Measurements from ENCODE around the gene WIPI1. TPM values are rescaled to one million over a fixed set of nuclear protein-coding genes. Genes with fewer than 3 reads are reported as not detected.

WIPI1 gene
- total and polyA plus RNA-seq, 2 of the 13 experiments (the other 11 are each of a cell fraction or from before 2014, with no cell fraction given), result 29.4 to 141 TPM

GRCh38 chr17:68378268-68379176, 78.8 kb downstream of the WIPI1 start (continued):
- TF ChIP-seq, protein P1, sequence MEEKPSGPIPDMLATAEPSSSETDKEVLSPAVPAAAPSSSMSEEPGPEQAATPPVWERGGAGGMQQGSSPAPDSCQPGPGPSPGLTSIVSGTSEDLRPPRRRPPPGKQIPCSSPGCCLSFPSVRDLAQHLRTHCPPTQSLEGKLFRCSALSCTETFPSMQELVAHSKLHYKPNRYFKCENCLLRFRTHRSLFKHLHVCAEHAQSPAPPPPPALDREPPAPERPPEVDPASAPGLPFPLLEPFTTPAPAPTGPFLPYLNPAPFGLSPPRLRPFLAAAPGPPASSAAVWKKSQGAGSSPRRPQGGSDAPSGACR (CRISPR knock-in tag; IDR thresholded peaks at IDR 0.05), result peak; percentile 65
- TF ChIP-seq ZNF776 (CRISPR knock-in tag; IDR thresholded peaks at IDR 0.05) (peak; percentile 85; the same call in 1 of the 2 replicates), SPEN (CRISPR knock-in tag; IDR thresholded peaks at IDR 0.05; ENCODE audit: low read depth) (peak; percentile 68), ZNF543 (CRISPR knock-in tag; IDR thresholded peaks at IDR 0.05) (peak; percentile 88; the same call in 1 of the 2 replicates), WIZ (CRISPR knock-in tag; IDR thresholded peaks at IDR 0.05) (no peak), TFAP4 (IDR thresholded peaks at IDR 0.05; ENCODE audit: borderline replicate concordance, low read depth) (peak; percentile 95), RFX3 (CRISPR knock-in tag; IDR thresholded peaks at IDR 0.05) (peak; percentile 55), THAP11 (CRISPR knock-in tag; IDR thresholded peaks at IDR 0.05) (peak; percentile 35), ZBTB34 (CRISPR knock-in tag; IDR thresholded peaks at IDR 0.05) (no peak; the same call in 1 of the 2 replicates), AGO1 (IDR thresholded peaks at IDR 0.05; ENCODE audit: low read depth, low read length, poor library complexity, severe bottlenecking) (no peak), HES4 (CRISPR knock-in tag; IDR thresholded peaks at IDR 0.05; ENCODE audit: borderline replicate concordance) (no peak), HNRNPK (IDR thresholded peaks at IDR 0.05; ENCODE audit: low read depth, low read length, poor library complexity, severe bottlenecking) (no peak), NR2F6 (IDR thresholded peaks at IDR 0.05) (peak; percentile 93), NR2F6 (CRISPR knock-in tag; IDR thresholded peaks at IDR 0.05) (peak; percentile 93), ZNF274 (CRISPR knock-in tag; IDR thresholded peaks at IDR 0.05) (peak; percentile 89; the same call in 1 of the 2 replicates), ZNF263 (CRISPR knock-in tag; IDR thresholded peaks at IDR 0.05) (peak; percentile 68), DMAP1 (CRISPR knock-in tag; IDR thresholded peaks at IDR 0.05) (peak; percentile 91), ATF5 (CRISPR knock-in tag; IDR thresholded peaks at IDR 0.05; ENCODE audit: low read depth) (no peak), ZNF33A (CRISPR knock-in tag; IDR thresholded peaks at IDR 0.05; ENCODE audit: borderline replicate concordance) (no peak), RARA (CRISPR knock-in tag; IDR thresholded peaks at IDR 0.05) (peak; percentile 96), ZNF383 (CRISPR knock-in tag; IDR thresholded peaks at IDR 0.05; ENCODE audit: borderline replicate concordance) (no peak)
- TF ChIP-seq, protein P2, sequence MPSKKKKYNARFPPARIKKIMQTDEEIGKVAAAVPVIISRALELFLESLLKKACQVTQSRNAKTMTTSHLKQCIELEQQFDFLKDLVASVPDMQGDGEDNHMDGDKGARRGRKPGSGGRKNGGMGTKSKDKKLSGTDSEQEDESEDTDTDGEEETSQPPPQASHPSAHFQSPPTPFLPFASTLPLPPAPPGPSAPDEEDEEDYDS (CRISPR knock-in tag; IDR thresholded peaks at IDR 0.05), result peak; percentile 94
- TF ChIP-seq, protein P3, sequence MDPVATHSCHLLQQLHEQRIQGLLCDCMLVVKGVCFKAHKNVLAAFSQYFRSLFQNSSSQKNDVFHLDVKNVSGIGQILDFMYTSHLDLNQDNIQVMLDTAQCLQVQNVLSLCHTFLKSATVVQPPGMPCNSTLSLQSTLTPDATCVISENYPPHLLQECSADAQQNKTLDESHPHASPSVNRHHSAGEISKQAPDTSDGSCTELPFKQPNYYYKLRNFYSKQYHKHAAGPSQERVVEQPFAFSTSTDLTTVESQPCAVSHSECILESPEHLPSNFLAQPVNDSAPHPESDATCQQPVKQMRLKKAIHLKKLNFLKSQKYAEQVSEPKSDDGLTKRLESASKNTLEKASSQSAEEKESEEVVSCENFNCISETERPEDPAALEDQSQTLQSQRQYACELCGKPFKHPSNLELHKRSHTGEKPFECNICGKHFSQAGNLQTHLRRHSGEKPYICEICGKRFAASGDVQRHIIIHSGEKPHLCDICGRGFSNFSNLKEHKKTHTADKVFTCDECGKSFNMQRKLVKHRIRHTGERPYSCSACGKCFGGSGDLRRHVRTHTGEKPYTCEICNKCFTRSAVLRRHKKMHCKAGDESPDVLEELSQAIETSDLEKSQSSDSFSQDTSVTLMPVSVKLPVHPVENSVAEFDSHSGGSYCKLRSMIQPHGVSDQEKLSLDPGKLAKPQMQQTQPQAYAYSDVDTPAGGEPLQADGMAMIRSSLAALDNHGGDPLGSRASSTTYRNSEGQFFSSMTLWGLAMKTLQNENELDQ (CRISPR knock-in tag; IDR thresholded peaks at IDR 0.05; ENCODE audit: borderline replicate concordance), result no peak

Data from HepG2 (cell line).